NB4 (cell line): Measurements from ENCODE around the gene SLC25A40.
A peak's percentile ranks its signal among the peaks of the same experiment; 100 is the strongest.

Source experiments
- DNase-seq: peaks from one replicate; pipeline ENCODE4 v3.0.0; 2010; ENCODE audit warnings: low read depth
- H3K4me3 ChIP-seq: one replicate; pipeline ENCODE4 v1.5.1; 2011; ENCODE audit warnings: mild to moderate bottlenecking, low read depth, low read length, moderate library complexity
- CTCF ChIP-seq: IDR thresholded peaks from one replicate; pipeline ENCODE4 v1.5.1; 2012; ENCODE audit warnings: low read depth, low read length
- MAX ChIP-seq: IDR thresholded peaks from 2 replicates; pipeline ENCODE4 v1.6.1; 2011; ENCODE audit warnings: low read depth, low read length
- MYC ChIP-seq: IDR thresholded peaks from 2 replicates; pipeline ENCODE4 v1.6.1; 2011; ENCODE audit warnings: low read depth, low read length
- POLR2A ChIP-seq: IDR thresholded peaks from 2 replicates; pipeline ENCODE4 v1.6.1; 2011; ENCODE audit warnings: mild to moderate bottlenecking; ENCODE audit not compliant: insufficient read length; ENCODE audit errors: extremely low read depth

SLC25A40 gene

GRCh38 chr7:87899255-87899654, 23.1 kb upstream of the SLC25A40 start:
- H3K4me3 ChIP-seq: no peak overlapping the region
- TF ChIP-seq MYC (no peak), POLR2A (no peak), MAX (no peak), CTCF (no peak)
- DNase-seq: no peak

GRCh38 chr7:87895363-87895762, 19.2 kb upstream of the SLC25A40 start:
- TF ChIP-seq CTCF (no peak), MYC (no peak), POLR2A (no peak), MAX (no peak)
- H3K4me3 ChIP-seq: no peak overlapping the region
- DNase-seq: no peak

- no peak overlapping the region for H3K4me3 ChIP-seq
- TF ChIP-seq POLR2A: no peak
- no peak for TF ChIP-seq MYC
- no peak for TF ChIP-seq MAX
- no peak for TF ChIP-seq CTCF
- DNase-seq: peak; percentile 52
Observed at GRCh38 chr7:87886875-87887274, 10.7 kb upstream of the SLC25A40 start.

- DNase-seq: peak; percentile 12
- no peak for TF ChIP-seq MAX
- TF ChIP-seq CTCF: no peak
- no peak for TF ChIP-seq POLR2A
- no peak for TF ChIP-seq MYC
Observed at GRCh38 chr7:87885018-87885417, 8.9 kb upstream of the SLC25A40 start.

GRCh38 chr7:87882151-87882937, 6.2 kb upstream of the SLC25A40 start:
- no peak overlapping the region for H3K4me3 ChIP-seq
- TF ChIP-seq POLR2A (no peak), MAX (no peak), MYC (no peak), CTCF (no peak)
- no peak for DNase-seq

More at GRCh38 chr7:87885018-87885417, 8.9 kb upstream of the SLC25A40 start:
- H3K4me3 ChIP-seq: no peak overlapping the region
